ENCODE results near the gene GBA2.

The GBA2 gene

DNA sequence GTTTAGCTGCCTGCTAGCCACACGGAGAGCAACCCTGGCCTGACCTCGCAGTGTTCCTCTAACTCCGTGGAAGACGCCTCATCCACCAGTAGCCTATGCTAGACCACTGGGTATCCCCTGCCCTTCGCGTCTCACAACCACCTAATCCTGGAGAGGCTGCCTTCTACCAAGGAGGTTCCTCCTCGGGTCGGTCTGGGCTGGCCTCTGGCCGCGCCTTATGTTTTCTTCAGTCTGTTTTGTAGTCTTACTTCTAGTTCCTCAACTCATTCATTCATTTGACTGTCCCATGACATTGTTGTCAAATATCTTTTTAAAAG, 57.7 kb downstream of the GBA2 start:
- TF ChIP-seq POLR2A (IDR thresholded peaks at IDR 0.05; ENCODE audit: low read length) (no peak), GATA1 (IDR thresholded peaks at IDR 0.05; ENCODE audit: low read depth, low read length) (no peak)
- DNase-seq = no peak

DNA sequence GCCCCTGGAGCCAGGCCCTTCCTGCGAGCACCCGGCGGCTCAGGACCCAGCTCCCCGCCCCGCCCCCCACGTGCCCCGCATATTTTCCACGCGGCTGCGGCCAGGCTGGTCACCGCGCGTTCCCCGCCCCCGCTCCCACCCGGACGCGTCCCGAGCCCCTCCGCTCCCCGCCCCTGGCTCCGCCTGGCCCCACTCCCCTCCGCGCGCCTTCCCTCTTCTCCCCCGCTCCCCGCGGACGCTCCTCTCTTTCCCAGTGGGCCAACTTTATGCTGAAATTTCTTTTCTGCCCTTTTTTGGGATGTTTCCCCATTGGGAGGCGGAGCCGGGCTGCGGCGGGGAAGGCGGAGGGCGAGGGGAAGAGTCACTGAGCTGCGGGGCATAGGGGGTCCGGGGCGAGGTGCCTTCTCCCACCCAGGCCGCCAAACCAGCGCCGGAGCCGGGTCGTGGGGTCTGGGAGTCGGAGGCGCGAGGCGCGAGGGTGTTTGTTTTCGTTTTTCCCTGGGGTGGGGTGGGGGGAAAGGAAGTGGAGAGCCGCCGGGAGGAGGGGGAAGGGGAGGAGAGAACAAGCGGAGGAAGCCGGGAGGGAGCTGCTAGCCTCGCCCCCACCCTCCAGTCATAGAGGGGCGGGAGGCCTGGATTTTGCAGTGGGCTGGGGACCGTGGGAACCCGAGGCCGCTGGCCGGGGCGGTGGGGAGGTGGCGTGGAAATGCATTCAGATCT, 58.3 kb downstream of the GBA2 start:
- DNase-seq = peak; percentile 14 to 39

DNA sequence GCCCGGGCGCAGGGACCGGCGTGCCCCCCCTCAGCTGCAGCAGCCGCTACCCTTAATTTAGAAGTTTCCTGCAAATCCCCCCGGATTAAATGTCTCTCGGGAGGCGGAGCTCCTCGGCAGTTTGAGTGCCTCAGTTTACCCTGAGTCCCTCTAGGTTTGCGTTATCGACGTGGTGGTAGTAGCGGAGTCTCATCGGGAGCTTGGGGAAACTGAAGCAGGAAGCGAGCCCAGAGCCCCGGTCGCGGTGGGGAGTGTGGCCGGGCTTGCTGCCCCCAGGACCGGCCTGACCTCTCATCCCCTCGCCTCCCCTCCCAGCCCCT, 58.8 kb downstream of the GBA2 start:
- TF ChIP-seq GATA1 (IDR thresholded peaks at IDR 0.05; ENCODE audit: low read depth, low read length) (no peak), POLR2A (IDR thresholded peaks at IDR 0.05; ENCODE audit: low read length) (no peak)
- DNase-seq = no peak

More for the DNA sequence above, 58.3 kb downstream of the GBA2 start:
- TF ChIP-seq GATA1 (IDR thresholded peaks at IDR 0.05; ENCODE audit: low read depth, low read length) (no peak), POLR2A (IDR thresholded peaks at IDR 0.05; ENCODE audit: low read length) (no peak)

DNA sequence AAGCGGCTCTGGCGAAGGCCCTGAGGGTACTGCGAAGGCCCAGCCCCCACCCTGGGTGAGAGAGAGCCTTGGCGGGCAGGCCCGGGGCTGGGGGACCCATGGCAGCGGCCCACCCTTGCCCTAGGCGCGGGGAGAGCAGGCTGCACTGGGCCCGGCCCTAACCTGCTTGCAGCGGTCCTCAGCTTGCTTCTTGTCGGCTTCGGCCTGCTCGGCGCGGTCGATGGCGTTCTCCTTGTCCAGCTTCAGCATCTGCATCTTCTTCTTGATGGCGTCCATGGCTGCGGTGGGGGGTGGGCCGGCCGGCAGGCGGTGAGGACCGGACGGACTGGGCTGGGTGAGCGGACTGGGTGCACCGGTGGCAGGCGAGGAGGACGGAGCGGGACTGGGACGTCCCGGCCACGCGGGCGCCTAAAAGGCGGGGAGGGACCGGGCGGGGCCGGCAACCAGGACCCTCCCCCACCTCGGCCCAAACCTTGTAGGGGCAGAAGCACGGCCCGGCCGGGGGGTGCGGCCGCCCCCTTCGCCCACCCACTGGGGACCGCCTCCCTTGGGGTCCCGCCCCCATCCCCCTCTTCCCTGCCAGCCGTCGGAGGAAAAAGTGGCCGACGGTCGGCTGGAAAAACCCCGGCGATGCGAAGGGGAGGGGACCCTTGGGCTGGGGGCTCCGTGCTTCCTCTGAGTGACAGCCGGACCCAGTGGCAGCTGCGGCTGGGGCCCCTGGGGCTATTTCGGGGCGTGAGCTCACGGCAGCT, 59.3 kb downstream of the GBA2 start, which contains the start of gene TPM2:
Gene TPM2, minus strand, starts transcription at position 384 of the 752 bp plus-strand sequence. Its CDS starts 108 bp downstream, at position 276.
- no peak for TF ChIP-seq GATA1 (IDR thresholded peaks at IDR 0.05; ENCODE audit: low read depth, low read length)
- no peak for TF ChIP-seq POLR2A (IDR thresholded peaks at IDR 0.05; ENCODE audit: low read length)
- no peak for DNase-seq

DNA sequence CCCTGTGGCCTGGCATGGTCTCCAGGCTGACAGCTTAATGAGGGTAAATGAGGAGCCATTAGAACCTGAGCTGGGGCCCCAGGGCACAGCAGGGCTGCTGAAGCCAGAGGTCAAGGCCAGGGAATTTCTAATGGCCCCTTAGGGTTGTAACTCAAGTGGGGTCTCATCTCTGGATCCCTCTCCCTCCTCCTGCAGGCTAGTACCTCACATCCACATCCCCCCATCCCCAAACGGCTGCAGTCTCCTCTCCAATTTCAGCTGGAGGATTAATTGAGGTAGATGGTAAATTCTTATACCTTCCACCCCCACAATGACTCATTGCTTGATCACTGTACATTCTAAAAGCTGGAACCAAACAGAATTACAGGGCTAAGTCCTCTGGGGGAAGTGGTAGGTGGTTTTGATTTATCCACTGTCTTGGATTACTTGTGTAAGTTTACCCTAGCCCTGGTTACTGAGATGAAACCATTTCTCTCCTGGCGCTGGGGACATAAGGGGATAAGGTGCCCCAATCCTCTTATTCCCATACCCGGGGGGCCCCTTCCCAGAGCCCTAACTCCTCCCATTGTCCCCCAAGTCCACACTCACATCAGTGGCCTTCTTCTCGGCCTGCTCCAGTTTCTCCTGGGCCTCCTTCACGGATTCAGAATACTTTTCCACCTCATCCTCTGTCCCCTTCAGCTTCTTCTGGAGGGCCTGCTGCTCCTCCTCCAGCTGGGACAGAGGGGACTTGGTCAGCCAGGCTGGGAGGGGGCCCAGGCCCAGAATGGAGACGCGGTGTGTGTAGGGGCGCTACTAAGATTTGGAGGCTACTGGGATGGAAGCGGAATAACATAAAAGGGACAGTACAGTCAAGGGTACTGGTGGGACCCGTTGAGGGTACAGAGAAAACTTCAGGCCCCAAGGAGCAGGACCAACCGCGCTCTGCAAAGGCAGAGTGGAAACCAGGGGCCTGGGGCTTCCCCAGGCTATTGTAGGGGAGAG, 60.2 kb downstream of the GBA2 start:
- TF ChIP-seq POLR2A (IDR thresholded peaks at IDR 0.05; ENCODE audit: low read length) (no peak), GATA1 (IDR thresholded peaks at IDR 0.05; ENCODE audit: low read depth, low read length) (no peak)
- DNase-seq = no peak

DNA sequence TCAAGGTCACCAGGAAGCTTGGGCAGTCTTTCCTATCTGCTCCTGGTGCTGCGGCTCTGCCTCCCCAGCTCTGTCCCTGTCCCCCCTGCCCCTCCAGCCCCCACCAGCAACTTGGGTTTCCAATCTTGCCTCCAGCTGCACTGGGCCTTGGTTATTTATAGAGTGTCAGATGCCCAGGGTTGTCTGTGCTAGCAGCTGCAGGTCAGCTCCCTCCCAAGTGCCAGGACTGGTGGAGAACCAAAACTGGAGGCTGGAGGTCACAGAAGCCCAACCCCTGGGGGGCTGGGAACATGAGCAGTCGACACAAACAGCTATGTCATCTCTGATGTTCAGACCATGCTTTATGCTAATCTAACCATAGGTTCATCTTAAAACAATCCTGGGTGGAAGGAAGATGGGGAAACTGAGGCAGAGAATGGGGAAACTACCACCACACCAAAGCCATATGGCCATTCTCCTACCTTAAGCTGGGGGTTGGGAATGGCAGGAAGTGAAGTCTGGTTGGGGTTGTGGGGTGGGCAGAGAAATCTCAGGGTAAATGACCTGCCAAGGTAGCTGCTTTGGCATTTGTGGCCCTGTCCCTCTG, 61.0 kb downstream of the GBA2 start:
- TF ChIP-seq POLR2A (IDR thresholded peaks at IDR 0.05; ENCODE audit: low read length) (no peak), GATA1 (IDR thresholded peaks at IDR 0.05; ENCODE audit: low read depth, low read length) (no peak)
- no peak for DNase-seq

DNA sequence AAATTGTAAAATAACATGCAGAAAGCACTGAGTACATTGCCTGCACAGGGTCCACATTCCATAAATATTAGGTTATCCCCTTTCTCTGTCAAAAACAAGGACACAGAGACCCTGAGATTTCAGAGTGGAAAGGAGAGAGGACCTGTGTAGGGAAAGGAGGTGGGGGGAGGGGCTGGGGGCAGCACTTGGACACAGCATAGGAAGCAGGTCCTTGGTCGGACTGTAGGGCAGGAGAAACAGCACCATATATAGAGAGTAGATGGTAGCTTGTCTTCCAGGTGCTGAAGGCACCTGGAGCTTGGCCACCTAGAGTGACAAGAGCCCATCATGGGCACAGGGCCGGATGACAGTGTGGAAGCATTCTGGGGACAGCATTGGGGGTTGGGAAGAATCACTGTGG, 61.7 kb downstream of the GBA2 start:
- no peak for DNase-seq
- no peak for TF ChIP-seq POLR2A (IDR thresholded peaks at IDR 0.05; ENCODE audit: low read length)
- TF ChIP-seq GATA1 (IDR thresholded peaks at IDR 0.05; ENCODE audit: low read depth, low read length) = no peak

Data from erythroblast (primary cell).